Skeletal muscle cell (primary cell): ENCODE data around the gene HAND1.
"Not testable (repeated sequence)": the region's sequence is repeated elsewhere in the genome, so short reads cannot be mapped to it uniquely, and the experiment has no call there.

Source experiments
- DNase-seq: peaks from one replicate; pipeline ENCODE4 v3.0.0-alpha.2; 2010; ENCODE audit warnings: low read depth
- H3K4me3 ChIP-seq: 2 replicates; pipeline ENCODE4 v1.5.1; 2011; ENCODE audit warnings: low read depth, mild to moderate bottlenecking, control low read depth, low read length, moderate library complexity

The HAND1 gene

GRCh38 chr5:154478224-154478565, at the start of gene HAND1:
Gene HAND1, minus strand, starts transcription at chr5:154478227. Its CDS starts 219 bp downstream, at chr5:154478008.
- DNase-seq = no peak

DNA sequence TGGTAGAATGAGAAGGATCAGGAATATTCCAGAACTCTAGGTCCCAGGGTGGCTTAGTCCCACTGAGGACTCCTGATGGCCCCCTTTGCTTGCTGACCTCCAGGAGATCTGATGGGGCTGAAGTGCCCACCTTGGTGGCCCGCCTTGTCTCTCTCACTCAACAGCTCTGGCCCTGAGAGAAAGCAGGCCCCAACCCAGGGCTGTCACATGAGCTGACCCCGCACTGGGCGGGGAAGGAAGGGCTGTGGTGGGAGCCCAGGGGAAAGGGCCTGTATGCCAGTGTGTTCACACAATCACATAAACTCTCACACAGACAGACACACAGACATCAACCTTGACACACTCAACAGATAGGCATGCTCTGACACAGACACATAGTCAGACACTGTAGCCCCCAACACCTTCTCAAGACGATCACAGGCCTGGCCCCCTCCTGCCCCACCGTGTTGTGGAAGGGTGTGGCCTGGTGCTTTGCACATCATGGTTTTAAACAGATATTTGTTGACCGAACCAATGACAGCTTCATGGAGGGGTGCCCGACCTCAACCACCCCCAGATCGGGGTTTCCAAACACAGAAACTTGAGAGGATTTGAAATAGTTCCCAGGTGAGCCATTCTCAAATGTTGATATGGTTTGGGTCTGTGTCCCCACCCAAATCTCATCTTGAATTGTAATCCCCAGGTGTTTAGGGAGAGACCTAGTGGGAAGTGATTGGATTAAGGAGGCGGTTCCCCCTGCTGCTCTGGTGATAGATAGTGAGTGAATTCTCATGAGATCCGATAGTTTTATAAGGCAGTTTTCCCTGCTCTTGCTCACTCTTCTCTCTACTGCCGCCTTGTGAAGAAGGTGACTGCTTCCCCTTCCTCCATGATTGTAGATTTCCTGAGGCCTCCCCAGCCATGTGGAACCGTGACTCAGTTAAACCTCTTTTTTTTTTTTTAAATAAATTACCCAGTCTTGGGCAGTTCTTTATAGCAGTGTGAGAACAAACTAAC, 48.5 kb upstream of the HAND1 start:
- no peak for DNase-seq
- H3K4me3 ChIP-seq = no peak overlapping the region

More at GRCh38 chr5:154478224-154478565, at the start of gene HAND1:
- H3K4me3 ChIP-seq = peak within 1 kb of the TSS; percentile 23

DNA sequence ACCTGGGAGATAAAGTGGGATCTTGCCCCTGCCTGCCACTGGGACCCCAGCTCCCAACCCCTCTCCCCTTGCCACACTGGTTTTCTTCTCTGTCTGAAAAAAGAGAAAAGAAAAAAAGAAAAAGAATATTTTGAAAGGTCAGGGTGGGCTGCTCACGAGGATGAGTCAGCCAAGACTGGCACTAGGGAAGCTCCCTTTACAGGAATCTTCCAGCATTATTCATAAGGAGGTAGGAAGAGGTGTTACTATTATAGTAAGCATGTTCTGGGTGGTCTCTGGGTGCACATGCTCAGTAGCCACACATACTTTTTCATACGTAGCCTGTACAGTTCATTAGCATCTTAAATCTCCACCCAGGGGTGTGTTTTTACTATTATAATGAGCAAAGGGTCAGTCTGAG, 46.8 kb upstream of the HAND1 start:
- H3K4me3 ChIP-seq = no peak overlapping the region
- DNase-seq = no peak

DNA sequence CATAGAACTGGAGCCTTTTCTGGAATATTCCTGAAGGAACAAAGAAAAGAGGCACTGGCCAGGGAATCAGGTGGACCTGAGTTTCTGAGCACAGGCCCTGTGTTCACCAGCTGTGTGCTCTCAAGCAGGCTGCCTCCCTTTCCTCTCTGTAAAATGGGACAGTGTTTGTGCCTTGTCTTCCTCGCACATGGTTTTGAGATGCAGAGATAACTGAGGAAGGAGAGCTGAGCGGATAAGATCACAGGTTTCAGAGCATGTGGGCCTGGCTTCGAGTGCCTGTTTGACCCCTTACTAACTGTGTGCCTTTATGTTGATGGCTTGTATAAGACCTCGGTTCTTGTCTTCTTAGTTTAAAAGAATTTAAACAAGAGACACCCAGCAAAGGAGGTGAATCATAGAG, 46.2 kb upstream of the HAND1 start:
- no peak overlapping the region for H3K4me3 ChIP-seq
- no peak for DNase-seq

DNA sequence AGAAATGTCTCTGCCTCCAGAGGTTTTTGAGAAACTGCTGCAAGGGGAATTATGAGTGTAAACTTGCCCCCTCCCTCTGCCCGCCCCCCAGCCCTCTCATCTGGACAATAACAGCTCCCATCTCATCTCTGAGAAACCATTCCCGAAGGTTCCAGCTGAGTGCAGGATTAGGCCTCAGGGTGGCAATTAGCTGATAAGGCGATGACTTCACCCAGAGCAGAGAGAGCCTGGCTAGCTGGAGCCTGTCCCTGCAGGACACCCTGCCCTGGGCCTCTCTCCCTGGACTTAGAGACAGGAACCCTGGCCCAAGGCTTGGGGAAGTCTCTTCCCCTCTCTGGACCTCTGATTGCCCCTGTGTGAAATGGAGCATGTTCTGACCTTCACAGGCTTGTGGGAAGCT, 45.7 kb upstream of the HAND1 start:
- no peak for DNase-seq
- no peak overlapping the region for H3K4me3 ChIP-seq

DNA sequence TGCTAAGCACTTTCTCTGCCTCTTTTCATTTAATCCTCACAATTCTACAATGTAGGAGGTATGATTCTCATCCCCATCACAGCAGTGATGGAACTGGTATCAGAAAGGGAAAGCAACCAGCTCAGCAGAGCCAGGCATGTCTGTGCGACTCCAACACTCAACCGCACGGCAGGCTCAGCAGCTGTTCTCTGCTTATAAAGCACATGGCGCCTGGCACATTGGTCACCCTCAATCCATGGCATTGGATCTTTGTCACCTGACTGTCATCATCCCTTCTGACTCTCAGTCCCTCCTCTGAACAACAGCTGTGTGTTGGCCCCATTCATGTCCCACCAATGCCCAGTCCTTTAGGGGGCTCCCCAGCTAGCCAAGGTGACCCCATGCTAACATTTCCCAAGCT, 45.1 kb upstream of the HAND1 start:
- no peak for DNase-seq
- H3K4me3 ChIP-seq = no peak overlapping the region

DNA sequence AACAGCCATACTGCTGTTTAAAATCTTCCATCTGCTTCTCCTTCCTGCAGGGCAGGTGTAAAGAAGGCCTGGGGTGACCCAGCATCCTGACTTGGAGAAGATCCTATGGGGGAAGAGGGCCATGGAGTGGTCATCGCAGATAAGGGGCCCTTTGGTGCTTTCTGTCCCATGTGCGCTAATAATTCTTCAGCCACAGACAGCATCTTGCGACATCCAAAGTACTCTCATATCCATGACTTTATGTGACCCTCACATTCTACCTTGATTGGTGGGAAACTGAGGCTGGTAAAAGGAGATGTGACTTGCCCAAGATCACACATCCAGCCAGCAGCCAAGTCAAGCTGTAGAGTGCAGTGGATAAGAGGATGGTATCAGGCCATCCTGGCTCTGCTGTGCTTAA, 44.3 kb upstream of the HAND1 start:
- H3K4me3 ChIP-seq = no peak overlapping the region
- DNase-seq = no peak

DNA sequence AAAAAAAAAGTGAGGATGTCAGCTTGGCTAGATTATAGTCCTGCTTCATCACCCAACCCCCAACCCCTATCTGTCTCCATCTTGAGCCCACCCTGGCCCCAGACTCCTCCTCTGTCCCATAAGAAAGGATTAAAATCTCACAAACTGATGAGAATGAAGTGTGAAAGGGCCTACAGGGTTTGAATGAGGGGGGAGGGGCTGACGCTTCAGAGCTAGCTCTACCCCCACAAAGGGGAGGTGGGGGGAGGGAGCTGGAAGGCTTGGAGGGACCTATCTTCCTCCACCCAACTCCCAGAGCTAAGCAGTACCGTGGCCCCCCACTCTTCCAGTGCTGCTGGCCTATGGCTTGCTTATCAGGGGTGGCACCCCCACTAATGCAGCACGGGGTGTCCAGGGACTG, 43.7 kb upstream of the HAND1 start:
- no peak for DNase-seq
- no peak overlapping the region for H3K4me3 ChIP-seq

- no peak overlapping the region for H3K4me3 ChIP-seq
- DNase-seq = no peak
These were observed 42.9 kb upstream of the HAND1 start for GRCh38 chr5:154520861-154521453.

GRCh38 chr5:154519359-154519758, 41.3 kb upstream of the HAND1 start:
- H3K4me3 ChIP-seq = no peak overlapping the region
- DNase-seq = no peak

- DNase-seq = no peak
- no peak overlapping the region for H3K4me3 ChIP-seq
These were observed 40.4 kb upstream of the HAND1 start for GRCh38 chr5:154518438-154518867.

DNA sequence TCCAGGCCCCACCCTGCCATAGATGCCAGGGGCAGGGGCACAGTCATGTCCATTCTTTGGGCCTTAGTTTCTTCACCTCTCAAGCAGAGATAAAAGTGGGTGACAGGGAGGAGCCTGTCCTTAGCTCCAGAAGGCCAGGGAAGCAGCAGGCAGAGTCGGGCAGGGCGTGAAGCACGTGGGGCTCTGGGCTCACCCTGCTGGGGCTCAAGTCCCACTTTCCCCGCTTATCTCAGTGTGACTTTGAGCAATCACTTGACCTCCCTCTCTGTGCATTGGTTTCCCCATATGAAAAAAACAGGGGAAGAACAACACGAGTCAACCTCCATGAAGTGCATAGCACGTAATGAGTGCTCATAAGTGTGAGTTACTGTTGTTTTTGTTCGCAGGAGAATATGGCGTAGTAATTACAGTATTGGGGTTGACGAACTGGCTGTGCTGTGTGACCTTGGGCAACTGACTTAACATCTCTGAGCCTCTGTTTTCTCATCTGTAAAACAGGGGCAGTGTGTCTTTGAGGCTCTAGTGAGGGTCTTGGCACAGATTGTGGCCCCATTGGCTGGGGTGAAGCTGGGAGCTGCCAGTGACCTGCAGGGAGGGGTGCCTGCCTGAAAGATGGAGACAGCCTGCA, 39.9 kb upstream of the HAND1 start:
- H3K4me3 ChIP-seq = no peak overlapping the region
- DNase-seq = no peak

DNA sequence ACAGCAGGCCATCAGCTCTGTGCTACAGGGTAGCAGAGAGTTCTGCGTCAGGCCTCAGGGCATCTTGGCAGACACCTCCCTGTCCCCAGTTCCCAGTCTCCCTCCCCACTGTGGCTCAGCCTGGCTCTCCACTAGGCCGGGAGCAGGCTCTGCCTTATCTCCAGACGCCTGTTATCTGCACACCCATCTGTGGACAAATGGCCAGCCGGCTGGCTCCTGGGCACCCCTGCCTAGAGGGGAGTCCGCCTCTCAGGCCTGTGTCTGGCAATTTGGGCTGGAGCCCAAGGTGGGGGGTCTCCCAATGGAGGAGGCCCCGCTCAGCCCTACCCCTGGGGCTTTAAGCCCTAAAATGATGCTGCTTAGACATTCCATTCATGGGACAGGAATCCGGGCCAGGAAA, 39.2 kb upstream of the HAND1 start:
- DNase-seq = no peak

DNA sequence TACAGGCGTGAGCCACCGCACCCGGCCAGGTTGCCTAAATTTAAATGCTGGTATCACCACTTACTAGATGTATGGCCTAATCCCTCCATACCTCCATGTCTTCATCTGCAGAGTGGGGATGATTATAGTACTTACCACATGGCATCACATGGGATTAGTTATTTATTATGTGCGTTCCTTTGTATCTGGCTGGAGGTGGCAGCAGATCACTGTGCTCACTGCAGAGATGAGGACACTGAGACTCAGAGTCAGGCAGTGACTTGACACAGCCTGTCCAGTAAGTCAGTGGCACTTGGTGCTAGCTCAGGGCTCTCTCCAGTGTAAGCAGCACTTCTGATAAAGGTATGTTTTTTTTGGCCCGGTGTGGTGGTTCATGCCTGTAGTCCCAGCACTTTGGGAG, 38.4 kb upstream of the HAND1 start:
- no peak overlapping the region for H3K4me3 ChIP-seq
- DNase-seq = no peak

More for the DNA sequence above, 39.2 kb upstream of the HAND1 start:
- no peak overlapping the region for H3K4me3 ChIP-seq

DNA sequence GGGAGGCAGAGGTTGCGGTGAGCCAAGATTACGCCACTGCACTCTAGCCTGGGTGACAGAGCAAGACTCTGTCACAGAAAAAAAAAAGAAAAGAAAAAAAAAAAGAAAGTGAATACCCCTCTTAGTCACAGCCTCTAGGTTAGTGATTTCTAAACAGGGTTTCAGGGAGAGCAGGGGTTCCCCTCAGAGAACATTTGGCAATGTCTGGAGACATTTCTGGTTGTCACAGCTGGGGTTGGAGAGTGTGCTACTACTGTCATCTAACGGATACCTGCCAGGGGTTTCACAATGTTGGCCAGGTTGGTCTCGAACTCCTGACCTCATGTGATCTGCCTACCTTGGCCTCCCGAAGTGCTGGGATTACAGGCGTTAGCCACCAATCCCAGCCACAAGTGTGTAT, 37.5 kb upstream of the HAND1 start:
- not testable (repeated sequence) for DNase-seq, H3K4me3 ChIP-seq

- H3K4me3 ChIP-seq = no peak overlapping the region
- DNase-seq = no peak
These were observed 36.3 kb upstream of the HAND1 start for GRCh38 chr5:154514331-154514730.

- DNase-seq = no peak
- H3K4me3 ChIP-seq = no peak overlapping the region
These were observed 35.6 kb upstream of the HAND1 start for GRCh38 chr5:154513669-154514084.

GRCh38 chr5:154511984-154512383, 34.0 kb upstream of the HAND1 start:
- no peak overlapping the region for H3K4me3 ChIP-seq
- no peak for DNase-seq

GRCh38 chr5:154509784-154510555, 31.9 kb upstream of the HAND1 start:
- H3K4me3 ChIP-seq = no peak overlapping the region
- no peak for DNase-seq

DNA sequence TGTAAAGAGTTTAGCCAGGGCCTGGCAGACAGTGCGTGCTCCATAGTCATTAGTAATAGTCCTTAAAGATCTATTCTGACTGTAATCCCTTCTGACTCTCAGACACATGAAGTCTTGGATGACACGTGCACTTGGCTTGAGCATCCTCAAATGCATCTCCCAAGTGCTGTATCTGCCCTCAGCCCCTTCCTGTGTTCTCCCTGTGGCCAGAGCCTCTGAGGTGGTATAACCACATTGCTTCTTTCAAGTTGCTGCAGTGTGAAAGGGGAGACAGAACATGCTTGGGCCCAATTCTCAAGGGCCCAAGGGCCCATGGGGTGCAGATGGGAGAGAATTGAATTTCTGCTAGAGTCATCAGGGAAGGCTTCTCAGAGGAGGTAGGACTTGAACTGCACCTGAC, 30.1 kb upstream of the HAND1 start:
- no peak overlapping the region for H3K4me3 ChIP-seq
- no peak for DNase-seq
